ENCODE measurements around the gene RPL13.
A peak's percentile ranks its signal among the peaks of the same experiment; 100 is the strongest.

RPL13 gene

GRCh38 chr16:89599451-89599858 is 39.0 kb downstream of the RPL13 start:
- Histone ChIP-seq H3K27ac (ENCODE audit: low read depth, low read length) (no peak overlapping the region), H3K4me1 (ENCODE audit: control insufficient read depth, low read length) (no peaks in the 10 kb centered on the region), H3K4me2 (ENCODE audit: low read length) (no peak overlapping the region), H3K79me2 (ENCODE audit: control insufficient read depth, low read length) (no peaks in the 10 kb centered on the region), H3K27me3 (ENCODE audit: control insufficient read depth, low read length) (peaks cover 3% of the 10 kb centered on the region; the same call in 1 of the 2 replicates), H3K4me3 (ENCODE audit: low read length) (no peak overlapping the region), H3K9me2 (replicated peaks; ENCODE audit: control insufficient read depth, low read length) (no peaks in the 10 kb centered on the region), H3F3A (ENCODE audit: control insufficient read depth, insufficient read depth) (no peaks in the 10 kb centered on the region), H4K20me1 (ENCODE audit: control insufficient read depth, insufficient read depth, low read depth, low read length) (no peaks in the 10 kb centered on the region), H3K9me3 (ENCODE audit: control insufficient read depth, insufficient read depth, low read length) (no peaks in the 10 kb centered on the region), H3K36me3 (ENCODE audit: control insufficient read depth, low read length) (no peaks in the 10 kb centered on the region)
- TF ChIP-seq CTCF (IDR thresholded peaks at IDR 0.05; ENCODE audit: low read depth, low read length, poor library complexity, severe bottlenecking): peak; percentile 70
- TF ChIP-seq EZH2phosphoT487 (IDR thresholded peaks at IDR 0.05; ENCODE audit: borderline replicate concordance, low read length): no peak

- H3K27me3 ChIP-seq (ENCODE audit: control insufficient read depth, low read length): peaks cover 3% of the 10 kb centered on the region; the same call in 1 of the 2 replicates
- H3F3A ChIP-seq (ENCODE audit: control insufficient read depth, insufficient read depth): no peaks in the 10 kb centered on the region
- TF ChIP-seq CTCF (IDR thresholded peaks at IDR 0.05; ENCODE audit: low read depth, low read length, poor library complexity, severe bottlenecking) (no peak), EZH2phosphoT487 (IDR thresholded peaks at IDR 0.05; ENCODE audit: borderline replicate concordance, low read length) (no peak)
- H4K20me1 ChIP-seq (ENCODE audit: control insufficient read depth, insufficient read depth, low read depth, low read length): no peaks in the 10 kb centered on the region
- no peaks in the 10 kb centered on the region for H3K4me1 ChIP-seq (ENCODE audit: control insufficient read depth, low read length)
- no peaks in the 10 kb centered on the region for H3K9me2 ChIP-seq (replicated peaks; ENCODE audit: control insufficient read depth, low read length)
- H3K79me2 ChIP-seq (ENCODE audit: control insufficient read depth, low read length): no peaks in the 10 kb centered on the region
- no peak overlapping the region for H3K4me3 ChIP-seq (ENCODE audit: low read length)
- no peak overlapping the region for H3K4me2 ChIP-seq (ENCODE audit: low read length)
- H3K36me3 ChIP-seq (ENCODE audit: control insufficient read depth, low read length): no peaks in the 10 kb centered on the region
- H3K27ac ChIP-seq (ENCODE audit: low read depth, low read length): no peak overlapping the region
- no peaks in the 10 kb centered on the region for H3K9me3 ChIP-seq (ENCODE audit: control insufficient read depth, insufficient read depth, low read length)
These were observed 39.4 kb downstream of the RPL13 start for GRCh38 chr16:89599902-89600301.

- no peaks in the 10 kb centered on the region for H3K9me2 ChIP-seq (replicated peaks; ENCODE audit: control insufficient read depth, low read length)
- TF ChIP-seq CTCF (IDR thresholded peaks at IDR 0.05; ENCODE audit: low read depth, low read length, poor library complexity, severe bottlenecking) (no peak), EZH2phosphoT487 (IDR thresholded peaks at IDR 0.05; ENCODE audit: borderline replicate concordance, low read length) (no peak)
- H3K9me3 ChIP-seq (ENCODE audit: control insufficient read depth, insufficient read depth, low read length): no peaks in the 10 kb centered on the region
- H3K27me3 ChIP-seq (ENCODE audit: control insufficient read depth, low read length): peaks cover 3% of the 10 kb centered on the region; the same call in 1 of the 2 replicates
- H3K4me3 ChIP-seq (ENCODE audit: low read length): no peak overlapping the region
- no peaks in the 10 kb centered on the region for H3K79me2 ChIP-seq (ENCODE audit: control insufficient read depth, low read length)
- no peaks in the 10 kb centered on the region for H4K20me1 ChIP-seq (ENCODE audit: control insufficient read depth, insufficient read depth, low read depth, low read length)
- H3K4me2 ChIP-seq (ENCODE audit: low read length): no peak overlapping the region
- no peaks in the 10 kb centered on the region for H3K4me1 ChIP-seq (ENCODE audit: control insufficient read depth, low read length)
- H3F3A ChIP-seq (ENCODE audit: control insufficient read depth, insufficient read depth): no peaks in the 10 kb centered on the region
- H3K36me3 ChIP-seq (ENCODE audit: control insufficient read depth, low read length): no peaks in the 10 kb centered on the region
- H3K27ac ChIP-seq (ENCODE audit: low read depth, low read length): no peak overlapping the region
These were observed 39.9 kb downstream of the RPL13 start for GRCh38 chr16:89600427-89600826.
